Measurements from ENCODE around the gene GLTPD2. TPM values are rescaled to one million over a fixed set of nuclear protein-coding genes. Genes with fewer than 3 reads are reported as not detected.

GLTPD2 gene
- total RNA-seq, 1 experiment from 2014 or later: not detected

GRCh38 chr17:4771519-4772234 lies 17.1 kb upstream of the GLTPD2 start, which contains the start of gene TM4SF5:
TM4SF5 (plus strand) TSS chr17:4771886; CDS start chr17:4771923, 37 bp downstream.
- H3K27ac ChIP-seq (ENCODE audit: insufficient read length, low read depth, low read length): no peak within 1 kb of the TSS
- H3K4me1 ChIP-seq (ENCODE audit: insufficient read depth, low read length): no peaks in the 10 kb centered on the region
- Mint-ChIP-seq H3K9me3 (no peaks in the 10 kb centered on the region), H3K4me1 (no peaks in the 10 kb centered on the region), H3K27me3 (ENCODE audit: low read depth) (peaks cover 24% of the 10 kb centered on the region), H3K36me3 (ENCODE audit: insufficient read depth in 1 of 3, low read depth in 3 of 3) (no peaks in the 10 kb centered on the region), H3K27ac (peak within 1 kb of the TSS in 1 of 3 experiments; percentile 44; a peak in 2 of 7 replicates), H3K4me3 (no peak within 1 kb of the TSS)
- H2BK5ac ChIP-seq (ENCODE audit: insufficient read length, low read length): no peak within 1 kb of the TSS
- no peak within 1 kb of the TSS for H2AFZ ChIP-seq (ENCODE audit: low read length)
- H3K23me2 ChIP-seq (ENCODE audit: insufficient read length, low read depth, low read length, poor library complexity, severe bottlenecking): no peaks in the 10 kb centered on the region
- H4K91ac ChIP-seq (ENCODE audit: insufficient read length, low read depth, low read length): no peak within 1 kb of the TSS
- no peak within 1 kb of the TSS for H3K56ac ChIP-seq (ENCODE audit: insufficient read length, low read depth, low read length)
- H2BK12ac ChIP-seq (ENCODE audit: insufficient read length, low read depth, low read length): no peak within 1 kb of the TSS
- no peaks in the 10 kb centered on the region for H3K9me3 ChIP-seq (ENCODE audit: control insufficient read depth, low read depth, low read length)
- no peak within 1 kb of the TSS for H4K8ac ChIP-seq (replicated peaks; ENCODE audit: insufficient read length, low read depth, low read length)
- H2BK15ac ChIP-seq (ENCODE audit: low read depth, low read length): no peak within 1 kb of the TSS
- no peak within 1 kb of the TSS for H2BK120ac ChIP-seq (ENCODE audit: low read depth, low read length, poor library complexity, severe bottlenecking)
- H3K27me3 ChIP-seq (ENCODE audit: insufficient read depth, low read length): no peaks in the 10 kb centered on the region
- H3K14ac ChIP-seq (ENCODE audit: insufficient read depth, low read length): peak within 1 kb of the TSS; percentile 59; the same call in 1 of the 2 replicates
- no peak within 1 kb of the TSS for H3T11ph ChIP-seq (ENCODE audit: low read length)
- WGBS (ENCODE audit: extremely low coverage, insufficient read length, low lambda C conversion rate): no CpG with 5 or more reads among the region's 13 CpGs
- H3K18ac ChIP-seq (ENCODE audit: insufficient read length, low read depth, low read length): no peak within 1 kb of the TSS
- no peak within 1 kb of the TSS for H3K4ac ChIP-seq (ENCODE audit: low read depth, low read length)
- no peak for TF ChIP-seq CTCF (conservative IDR thresholded peaks at IDR 0.05)
- no peaks in the 10 kb centered on the region for H4K20me1 ChIP-seq (ENCODE audit: control insufficient read depth, insufficient read depth, insufficient read length)
- H2BK20ac ChIP-seq (ENCODE audit: low read depth, low read length, poor library complexity, severe bottlenecking): no peak within 1 kb of the TSS
- H3K23ac ChIP-seq (ENCODE audit: insufficient read length, low read depth, low read length): no peak within 1 kb of the TSS
- no peak within 1 kb of the TSS for H3K9ac ChIP-seq (ENCODE audit: extremely low read depth, insufficient read length, low read length)
- H3K79me2 ChIP-seq (ENCODE audit: insufficient read depth, low read length): no peaks in the 10 kb centered on the region
- H4K5ac ChIP-seq (ENCODE audit: insufficient read length, low read depth, low read length): no peak within 1 kb of the TSS
- DNase-seq: no peak
- H3K4me2 ChIP-seq (ENCODE audit: insufficient read depth, insufficient read length, low read length): no peak within 1 kb of the TSS
- H3K79me1 ChIP-seq (ENCODE audit: insufficient read depth, low read depth, low read length, poor library complexity, severe bottlenecking): no peaks in the 10 kb centered on the region
- H2AK5ac ChIP-seq (ENCODE audit: insufficient read length, low read length): no peak within 1 kb of the TSS
